MM.1S (cell line): ENCODE measurements around the gene GRIA3.
"Not testable (repeated sequence)": the region's sequence is repeated elsewhere in the genome, so short reads cannot be mapped to it uniquely, and the experiment has no call there.

ENCODE experiments used
- DNase-seq: peaks from one replicate; pipeline ENCODE4 v3.0.0-alpha.2; 2015
- H2AFZ ChIP-seq: fragments of 300-600 bp; sonication (generic); 2 replicates; pipeline ENCODE4 v1.6.0; 2016; ENCODE audit warnings: antibody characterized with exemption, low read length
- H3F3A ChIP-seq: fragments of 300-600 bp; sonication (generic); 2 replicates; pipeline ENCODE4 v1.6.1; 2016; ENCODE audit warnings: mild to moderate bottlenecking, antibody characterized with exemption, low read length, moderate library complexity, mixed read lengths; ENCODE audit not compliant: insufficient read depth
- H3K27ac ChIP-seq: fragments of 300-600 bp; sonication (generic); 2 replicates; pipeline ENCODE4 v1.5.1; 2016; ENCODE audit warnings: mild to moderate bottlenecking, low read length
- H3K27me3 ChIP-seq: fragments of 300-600 bp; sonication (generic); replicated peaks from 2 replicates; pipeline ENCODE4 v1.6.0; 2016; ENCODE audit warnings: low read length; ENCODE audit not compliant: insufficient read depth
- H3K36me3 ChIP-seq: fragments of 300-600 bp; sonication (generic); replicated peaks from 2 replicates; pipeline ENCODE4 v1.6.1; 2016; ENCODE audit warnings: mild to moderate bottlenecking, low read length, mixed read lengths; ENCODE audit not compliant: insufficient read depth
- H3K4me1 ChIP-seq: fragments of 300-600 bp; sonication (generic); 2 replicates; pipeline ENCODE4 v1.6.1; 2016; ENCODE audit warnings: low read length, mixed read lengths
- H3K4me2 ChIP-seq: fragments of 300-600 bp; sonication (generic); 2 replicates; pipeline ENCODE4 v1.6.0; 2016; ENCODE audit warnings: low read depth, low read length
- H3K4me3 ChIP-seq: fragments of 300-600 bp; sonication (generic); 2 replicates; pipeline ENCODE4 v1.5.1; 2016; ENCODE audit warnings: low read length, mixed read lengths
- H3K79me2 ChIP-seq: fragments of 300-600 bp; sonication (generic); 2 replicates; pipeline ENCODE4 v1.6.1; 2016; ENCODE audit warnings: mixed run types, low read length, mixed read lengths
- H3K9ac ChIP-seq: fragments of 300-600 bp; sonication (generic); 2 replicates; pipeline ENCODE4 v1.6.1; 2016; ENCODE audit warnings: low read length, mixed read lengths
- H3K9me2 ChIP-seq: fragments of 300-600 bp; sonication (generic); replicated peaks from 2 replicates; pipeline ENCODE4 v1.6.1; 2016; ENCODE audit warnings: mild to moderate bottlenecking, low read length, mixed read lengths; ENCODE audit not compliant: insufficient read depth
- H3K9me3 ChIP-seq: fragments of 300-600 bp; sonication (generic); replicated peaks from 2 replicates; pipeline ENCODE4 v1.6.1; 2016; ENCODE audit warnings: mild to moderate bottlenecking, low read length, mixed read lengths; ENCODE audit not compliant: insufficient read depth
- H4K20me1 ChIP-seq: fragments of 300-600 bp; sonication (generic); 2 replicates; pipeline ENCODE4 v1.6.1; 2016; ENCODE audit warnings: mild to moderate bottlenecking, low read length, moderate library complexity, mixed read lengths; ENCODE audit not compliant: insufficient read depth
- CTCF ChIP-seq: fragments of 300-600 bp; sonication (generic); IDR thresholded peaks from 2 replicates; pipeline ENCODE4 v1.5.1; 2016; ENCODE audit warnings: antibody characterized with exemption, low read length, mixed read lengths
- EZH2 ChIP-seq: fragments of 300-600 bp; sonication (generic); optimal IDR thresholded peaks from 2 replicates; pipeline ENCODE3; 2017; ENCODE audit warnings: low read depth, mild to moderate bottlenecking, antibody characterized with exemption, low read length, mixed read lengths
- EZH2phosphoT487 ChIP-seq: fragments of 300-600 bp; sonication (generic); IDR thresholded peaks from 2 replicates; pipeline ENCODE4 v1.6.1; 2018; ENCODE audit warnings: antibody characterized with exemption, low read length

GRIA3 gene

GRCh38 chrX:123504047-123504446, 320.0 kb downstream of the GRIA3 start:
- Histone ChIP-seq H4K20me1 (no peaks in the 10 kb centered on the region), H3K27me3 (no peaks in the 10 kb centered on the region), H3K36me3 (no peaks in the 10 kb centered on the region), H2AFZ (no peak overlapping the region), H3K9ac (no peak overlapping the region), H3F3A (no peaks in the 10 kb centered on the region), H3K4me2 (no peak overlapping the region), H3K9me3 (no peaks in the 10 kb centered on the region), H3K4me1 (no peaks in the 10 kb centered on the region), H3K4me3 (no peak overlapping the region), H3K79me2 (no peaks in the 10 kb centered on the region), H3K9me2 (no peaks in the 10 kb centered on the region), H3K27ac (no peak overlapping the region)
- DNase-seq, result no peak
- TF ChIP-seq EZH2 (no peak), CTCF (no peak)

DNA sequence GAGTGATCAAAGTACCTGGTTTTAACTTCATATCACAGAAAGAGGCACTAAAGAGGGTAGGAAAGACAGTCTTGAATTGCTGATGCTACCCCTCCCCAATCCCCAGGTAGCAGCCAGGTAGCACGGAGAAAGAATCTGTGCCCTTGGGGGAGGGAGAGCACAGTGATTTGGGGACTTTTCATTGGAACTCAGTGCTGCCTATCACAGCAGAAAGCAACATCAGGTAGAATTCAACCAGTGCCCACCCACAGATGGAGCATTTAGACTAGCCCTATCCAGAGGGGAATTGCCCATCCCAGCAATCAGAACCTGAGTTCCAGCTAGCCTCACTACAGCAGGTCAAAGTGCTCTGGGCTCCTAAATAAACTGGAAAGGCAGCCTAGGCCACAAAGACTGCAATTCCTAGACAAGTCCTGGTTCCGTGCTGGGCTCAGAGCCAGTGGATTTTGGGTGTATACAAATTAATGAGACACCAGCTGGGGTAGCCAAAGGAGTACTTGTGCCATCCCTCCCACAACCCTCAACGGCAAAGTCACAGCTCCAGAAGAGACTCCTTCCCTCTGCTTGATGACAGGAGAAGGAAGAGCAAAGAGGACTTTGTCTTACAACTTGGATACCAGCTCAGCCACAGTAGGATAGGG, 320.7 kb downstream of the GRIA3 start:
- no peak overlapping the region for H3K27ac ChIP-seq
- no peaks in the 10 kb centered on the region for H3K9me3 ChIP-seq
- no peaks in the 10 kb centered on the region for H3K36me3 ChIP-seq
- no peak overlapping the region for H2AFZ ChIP-seq
- no peaks in the 10 kb centered on the region for H3K27me3 ChIP-seq
- H3K9ac ChIP-seq, result no peak overlapping the region
- H4K20me1 ChIP-seq, result no peaks in the 10 kb centered on the region
- H3K4me3 ChIP-seq, result no peak overlapping the region
- H3K79me2 ChIP-seq, result no peaks in the 10 kb centered on the region
- no peak for TF ChIP-seq EZH2phosphoT487
- TF ChIP-seq CTCF, result no peak
- TF ChIP-seq EZH2, result no peak
- no peak for DNase-seq
- H3K4me2 ChIP-seq, result no peak overlapping the region
- no peaks in the 10 kb centered on the region for H3K9me2 ChIP-seq
- no peaks in the 10 kb centered on the region for H3F3A ChIP-seq
- H3K4me1 ChIP-seq, result no peaks in the 10 kb centered on the region

- H3K4me2 ChIP-seq, result no peak overlapping the region
- H3K79me2 ChIP-seq, result no peaks in the 10 kb centered on the region
- no peak overlapping the region for H3K9ac ChIP-seq
- H2AFZ ChIP-seq, result no peak overlapping the region
- no peaks in the 10 kb centered on the region for H3K27me3 ChIP-seq
- DNase-seq, result no peak
- H3K27ac ChIP-seq, result no peak overlapping the region
- H4K20me1 ChIP-seq, result no peaks in the 10 kb centered on the region
- no peaks in the 10 kb centered on the region for H3K4me1 ChIP-seq
- H3F3A ChIP-seq, result no peaks in the 10 kb centered on the region
- H3K9me3 ChIP-seq, result no peaks in the 10 kb centered on the region
- TF ChIP-seq EZH2phosphoT487 (no peak), CTCF (no peak), EZH2 (no peak)
- H3K4me3 ChIP-seq, result no peak overlapping the region
- H3K9me2 ChIP-seq, result no peaks in the 10 kb centered on the region
- no peaks in the 10 kb centered on the region for H3K36me3 ChIP-seq
These were observed 329.7 kb downstream of the GRIA3 start for GRCh38 chrX:123513585-123514278.

- not testable (repeated sequence) for H3K27me3 ChIP-seq, H3K4me3 ChIP-seq, H3K9me2 ChIP-seq, H3K4me1 ChIP-seq, H4K20me1 ChIP-seq, H2AFZ ChIP-seq, H3K4me2 ChIP-seq, DNase-seq, H3K79me2 ChIP-seq, H3F3A ChIP-seq, H3K9me3 ChIP-seq, H3K9ac ChIP-seq, H3K36me3 ChIP-seq, H3K27ac ChIP-seq
These were observed 330.2 kb downstream of the GRIA3 start for GRCh38 chrX:123514279-123514640.
